ENCODE data around the gene SAG.

- TF ChIP-seq CTCF (conservative IDR thresholded peaks at IDR 0.05; ENCODE audit: low read depth in 2 of 2) (no peak), EZH2 (IDR thresholded peaks at IDR 0.05; ENCODE audit: low read depth, unreplicated experiment) (no peak), POLR2AphosphoS5 (IDR thresholded peaks at IDR 0.05; ENCODE audit: low read depth) (no peak), REST (IDR thresholded peaks at IDR 0.05; ENCODE audit: unreplicated experiment) (no peak), EZH2phosphoT487 (IDR thresholded peaks at IDR 0.05; ENCODE audit: unreplicated experiment) (no peak), NANOG (IDR thresholded peaks at IDR 0.05; ENCODE audit: borderline replicate concordance) (no peak), JUNB (IDR thresholded peaks at IDR 0.05; ENCODE audit: unreplicated experiment) (no peak), ZNF114 (CRISPR knock-in tag; IDR thresholded peaks at IDR 0.05) (no peak), STAT1 (IDR thresholded peaks at IDR 0.05; ENCODE audit: unreplicated experiment) (no peak), CREB1 (CRISPR knock-in tag; IDR thresholded peaks at IDR 0.05; ENCODE audit: low read depth) (no peak)
- TF ChIP-seq, protein P1, sequence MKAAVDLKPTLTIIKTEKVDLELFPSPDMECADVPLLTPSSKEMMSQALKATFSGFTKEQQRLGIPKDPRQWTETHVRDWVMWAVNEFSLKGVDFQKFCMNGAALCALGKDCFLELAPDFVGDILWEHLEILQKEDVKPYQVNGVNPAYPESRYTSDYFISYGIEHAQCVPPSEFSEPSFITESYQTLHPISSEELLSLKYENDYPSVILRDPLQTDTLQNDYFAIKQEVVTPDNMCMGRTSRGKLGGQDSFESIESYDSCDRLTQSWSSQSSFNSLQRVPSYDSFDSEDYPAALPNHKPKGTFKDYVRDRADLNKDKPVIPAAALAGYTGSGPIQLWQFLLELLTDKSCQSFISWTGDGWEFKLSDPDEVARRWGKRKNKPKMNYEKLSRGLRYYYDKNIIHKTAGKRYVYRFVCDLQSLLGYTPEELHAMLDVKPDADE (IDR thresholded peaks at IDR 0.05), result no peak
These were observed 18.2 kb downstream of the SAG start for GRCh38 chr2:233325814-233326213.
